GM19328 (cell line): Measurements from ENCODE around the gene COA1.
A peak's percentile ranks its signal among the peaks of the same experiment; 100 is the strongest.
"Not testable (repeated sequence)": the region's sequence is repeated elsewhere in the genome, so short reads cannot be mapped to it uniquely, and the experiment has no call there.

Experiments used
- ATAC-seq: cut with Tn5 transposase; IDR thresholded peaks from one replicate; pipeline ENCODE4 v1.9.1; 2021; ENCODE audit warnings: mild to moderate bottlenecking, moderate library complexity; ENCODE audit not compliant: unreplicated experiment

Gene COA1

GRCh38 chr7:43600056-43600455, 129.3 kb downstream of the COA1 start:
- ATAC-seq, result no peak

- not testable (repeated sequence) for ATAC-seq
Observed at GRCh38 chr7:43596426-43596825, 132.9 kb downstream of the COA1 start.

GRCh38 chr7:43594020-43594419, 135.3 kb downstream of the COA1 start:
- no peak for ATAC-seq

GRCh38 chr7:43593010-43593409, 136.3 kb downstream of the COA1 start:
- no peak for ATAC-seq

- no peak for ATAC-seq
Observed at GRCh38 chr7:43592326-43592725, 137.0 kb downstream of the COA1 start.

- ATAC-seq, result no peak
Observed at GRCh38 chr7:43591558-43592180, 137.7 kb downstream of the COA1 start.

- ATAC-seq, result peak; percentile 58
Observed at GRCh38 chr7:43590862-43591557, 138.3 kb downstream of the COA1 start.

- ATAC-seq, result no peak
Observed at GRCh38 chr7:43589728-43590127, 139.6 kb downstream of the COA1 start.
